RPMI8226 (cell line): ENCODE data around the gene EDEM2.
"Not testable (repeated sequence)": the region's sequence is repeated elsewhere in the genome, so short reads cannot be mapped to it uniquely, and the experiment has no call there.

Source experiments
- DNase-seq: peaks from one replicate; pipeline ENCODE4 v3.0.0-alpha.2; 2015

EDEM2 gene

GRCh38 chr20:35146920-35147574 lies at the start of gene EDEM2:
Gene EDEM2 (minus strand): TSS chr20:35147336. CDS start chr20:35147258, 78 bp downstream.
- peak; percentile 97 for DNase-seq

- no peak for DNase-seq
Observed at GRCh38 chr20:35196313-35196712, 49.2 kb upstream of the EDEM2 start.

- DNase-seq = not testable (repeated sequence)
Observed at GRCh38 chr20:35193031-35193791, 46.1 kb upstream of the EDEM2 start.

- no peak for DNase-seq
Observed at GRCh38 chr20:35192118-35192872, 45.2 kb upstream of the EDEM2 start.

- no peak for DNase-seq
Observed at GRCh38 chr20:35191419-35192117, 44.4 kb upstream of the EDEM2 start.

- no peak for DNase-seq
Observed at GRCh38 chr20:35190556-35190955, 43.4 kb upstream of the EDEM2 start.

GRCh38 chr20:35189223-35189622 lies 42.1 kb upstream of the EDEM2 start:
- not testable (repeated sequence) for DNase-seq

GRCh38 chr20:35187584-35188190 lies 40.6 kb upstream of the EDEM2 start:
- no peak for DNase-seq

- not testable (repeated sequence) for DNase-seq
Observed at GRCh38 chr20:35186691-35187289, 39.7 kb upstream of the EDEM2 start.

- DNase-seq = no peak
Observed at GRCh38 chr20:35181731-35182130, 34.6 kb upstream of the EDEM2 start.

- no peak for DNase-seq
Observed at GRCh38 chr20:35180266-35180665, 33.1 kb upstream of the EDEM2 start.

- no peak for DNase-seq
Observed at GRCh38 chr20:35179292-35180212, 32.4 kb upstream of the EDEM2 start.

GRCh38 chr20:35176132-35176531 lies 29.0 kb upstream of the EDEM2 start:
- no peak for DNase-seq

- DNase-seq = no peak
Observed at GRCh38 chr20:35174458-35175216, 27.5 kb upstream of the EDEM2 start.

GRCh38 chr20:35173576-35174192 lies 26.5 kb upstream of the EDEM2 start:
- no peak for DNase-seq

- DNase-seq = no peak
Observed at GRCh38 chr20:35172434-35172806, 25.3 kb upstream of the EDEM2 start.

- DNase-seq = peak; percentile 61
Observed at GRCh38 chr20:35171753-35172433, 24.8 kb upstream of the EDEM2 start, which contains the start of gene PROCR. Gene PROCR (plus strand): TSS chr20:35172072. CDS start chr20:35172155, 83 bp downstream.

GRCh38 chr20:35171438-35171752 lies 24.3 kb upstream of the EDEM2 start:
- DNase-seq = no peak
